ENCODE measurements around the gene ABCC1. TPM values are rescaled to one million over a fixed set of nuclear protein-coding genes. Genes with fewer than 3 reads are reported as not detected.
"Not testable (repeated sequence)": the region's sequence is repeated elsewhere in the genome, so short reads cannot be mapped to it uniquely, and the experiment has no call there.

The ABCC1 gene
- total RNA-seq, 1 experiment from 2014 or later, result 16.1 TPM

DNA sequence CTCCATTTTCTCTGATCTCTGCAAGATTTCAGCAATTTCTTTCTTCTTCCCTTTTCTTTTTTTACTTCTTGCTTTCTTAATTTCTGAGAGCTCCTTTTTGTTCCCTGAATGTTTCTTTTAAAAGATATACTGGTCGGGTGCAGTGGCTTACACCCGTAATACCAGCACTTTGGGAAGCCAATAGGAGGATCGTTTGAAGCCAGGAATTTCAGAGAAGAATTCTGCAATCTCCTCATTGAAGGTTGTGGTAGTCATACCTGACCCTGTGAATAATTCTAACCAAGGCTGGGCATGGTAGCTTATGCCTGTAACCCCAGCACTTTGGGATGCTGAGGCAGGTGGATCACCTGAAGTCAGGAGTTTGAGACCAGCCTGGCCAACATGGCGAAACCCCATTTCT is 15.6 kb upstream of the ABCC1 start:
- Histone ChIP-seq H3K9me3 (ENCODE audit: low read length) (0 out of 2 replicates have a peak, but pooled peaks cover 4% of the 10 kb centered on the region), H2AFZ (ENCODE audit: low read length) (no peak overlapping the region), H3K4me2 (ENCODE audit: low read length) (no peak overlapping the region), H3K4me3 (ENCODE audit: low read length) (no peak overlapping the region), H3K4me1 (ENCODE audit: insufficient read depth, low read length) (no peaks in the 10 kb centered on the region), H3K79me2 (ENCODE audit: low read length) (no peaks in the 10 kb centered on the region), H3K27ac (ENCODE audit: low read length) (no peak overlapping the region), H4K20me1 (ENCODE audit: low read length) (no peaks in the 10 kb centered on the region), H3F3A (ENCODE audit: low read length, unreplicated experiment) (no peaks in the 10 kb centered on the region), H3K9ac (ENCODE audit: low read length) (no peak overlapping the region), H3K9me2 (replicated peaks; ENCODE audit: low read length) (no peaks in the 10 kb centered on the region), H3K27me3 (ENCODE audit: low read length) (no peaks in the 10 kb centered on the region), H3K36me3 (ENCODE audit: low read depth, low read length) (no peaks in the 10 kb centered on the region)
- intact Hi-C loops (cut with micrococcal nuclease), result no loop called here
- DNase-seq (no peak), ATAC-seq (no peak)
- ChIA-PET POLR2A (ENCODE audit: unreplicated experiment) (no interaction called here), CTCF (no interaction called here)
- TF ChIP-seq, protein P1, sequence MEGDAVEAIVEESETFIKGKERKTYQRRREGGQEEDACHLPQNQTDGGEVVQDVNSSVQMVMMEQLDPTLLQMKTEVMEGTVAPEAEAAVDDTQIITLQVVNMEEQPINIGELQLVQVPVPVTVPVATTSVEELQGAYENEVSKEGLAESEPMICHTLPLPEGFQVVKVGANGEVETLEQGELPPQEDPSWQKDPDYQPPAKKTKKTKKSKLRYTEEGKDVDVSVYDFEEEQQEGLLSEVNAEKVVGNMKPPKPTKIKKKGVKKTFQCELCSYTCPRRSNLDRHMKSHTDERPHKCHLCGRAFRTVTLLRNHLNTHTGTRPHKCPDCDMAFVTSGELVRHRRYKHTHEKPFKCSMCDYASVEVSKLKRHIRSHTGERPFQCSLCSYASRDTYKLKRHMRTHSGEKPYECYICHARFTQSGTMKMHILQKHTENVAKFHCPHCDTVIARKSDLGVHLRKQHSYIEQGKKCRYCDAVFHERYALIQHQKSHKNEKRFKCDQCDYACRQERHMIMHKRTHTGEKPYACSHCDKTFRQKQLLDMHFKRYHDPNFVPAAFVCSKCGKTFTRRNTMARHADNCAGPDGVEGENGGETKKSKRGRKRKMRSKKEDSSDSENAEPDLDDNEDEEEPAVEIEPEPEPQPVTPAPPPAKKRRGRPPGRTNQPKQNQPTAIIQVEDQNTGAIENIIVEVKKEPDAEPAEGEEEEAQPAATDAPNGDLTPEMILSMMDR (conservative IDR thresholded peaks at IDR 0.05; ENCODE audit: low read depth, low read length), result no peak
- no peak for TF ChIP-seq EZH2 (IDR thresholded peaks at IDR 0.05; ENCODE audit: low read length, unreplicated experiment)
- TF ChIP-seq EZH2phosphoT487 (IDR thresholded peaks at IDR 0.05; ENCODE audit: borderline replicate concordance, low read length), result no peak
- no TSS peak for BruUV-seq (replicated peaks)

DNA sequence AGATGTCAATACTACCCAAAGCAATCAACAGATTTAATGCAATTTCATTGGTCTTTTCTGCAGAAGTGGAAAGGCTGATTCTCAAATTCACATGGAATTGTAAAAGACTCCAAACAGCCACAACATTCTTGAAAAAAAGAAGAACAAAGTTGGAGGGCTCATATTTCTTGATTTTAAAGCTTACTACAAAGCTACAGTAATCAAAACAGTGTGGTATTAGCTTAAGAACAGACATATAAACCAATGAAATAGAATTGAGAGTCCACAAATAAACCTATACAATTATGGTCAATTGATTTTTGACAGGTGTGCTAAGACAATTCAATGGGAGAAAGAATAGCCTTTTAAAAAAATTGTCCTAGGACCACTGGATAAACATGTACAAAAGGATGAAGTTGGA is 14.4 kb upstream of the ABCC1 start:
- Histone ChIP-seq H4K20me1 (ENCODE audit: low read length) (no peaks in the 10 kb centered on the region), H3K9ac (ENCODE audit: low read length) (no peak overlapping the region), H3K27ac (ENCODE audit: low read length) (no peak overlapping the region), H3K36me3 (ENCODE audit: low read depth, low read length) (no peaks in the 10 kb centered on the region), H3K9me3 (ENCODE audit: low read length) (0 out of 2 replicates have a peak, but pooled peaks cover 4% of the 10 kb centered on the region), H3K4me1 (ENCODE audit: insufficient read depth, low read length) (no peaks in the 10 kb centered on the region), H3K27me3 (ENCODE audit: low read length) (no peaks in the 10 kb centered on the region), H3K79me2 (ENCODE audit: low read length) (no peaks in the 10 kb centered on the region), H3K4me2 (ENCODE audit: low read length) (no peak overlapping the region), H3F3A (ENCODE audit: low read length, unreplicated experiment) (no peaks in the 10 kb centered on the region), H2AFZ (ENCODE audit: low read length) (no peak overlapping the region), H3K9me2 (replicated peaks; ENCODE audit: low read length) (no peaks in the 10 kb centered on the region), H3K4me3 (ENCODE audit: low read length) (no peak overlapping the region)
- ATAC-seq (no peak), DNase-seq (no peak)
- POLR2A ChIA-PET (ENCODE audit: unreplicated experiment), result no interaction called here
- BruUV-seq (replicated peaks), result no TSS peak
- TF ChIP-seq, protein P1 (conservative IDR thresholded peaks at IDR 0.05; ENCODE audit: low read depth, low read length), result no peak
- TF ChIP-seq EZH2 (IDR thresholded peaks at IDR 0.05; ENCODE audit: low read length, unreplicated experiment), result no peak
- no peak for TF ChIP-seq EZH2phosphoT487 (IDR thresholded peaks at IDR 0.05; ENCODE audit: borderline replicate concordance, low read length)
- intact Hi-C loops (cut with micrococcal nuclease), result no loop called here
- CTCF ChIA-PET, result no interaction called here

DNA sequence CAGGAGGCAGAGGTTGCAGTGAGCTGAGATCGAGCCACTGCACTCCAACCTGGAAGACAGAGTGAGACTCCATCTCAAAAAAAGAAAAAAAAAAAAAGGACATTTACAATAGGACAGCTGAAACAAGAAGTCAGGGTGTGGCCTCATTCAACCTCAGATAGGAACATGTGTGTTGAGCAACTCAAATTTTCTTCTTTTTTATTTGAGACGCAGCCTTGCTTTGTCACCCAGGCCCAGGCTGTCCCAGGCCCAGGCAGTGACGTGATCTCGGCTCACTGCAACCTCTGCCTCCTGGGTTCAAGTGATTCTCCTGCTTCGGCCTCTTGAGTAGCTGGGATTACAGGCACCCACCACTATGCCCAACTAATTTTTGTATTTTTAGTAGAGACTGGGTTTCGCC is 12.6 kb upstream of the ABCC1 start:
- H2AFZ ChIP-seq (ENCODE audit: low read length); H3K4me3 ChIP-seq (ENCODE audit: low read length); BruUV-seq (replicated peaks); H4K20me1 ChIP-seq (ENCODE audit: low read length); H3K36me3 ChIP-seq (ENCODE audit: low read depth, low read length); H3K4me2 ChIP-seq (ENCODE audit: low read length); H3K79me2 ChIP-seq (ENCODE audit: low read length); CTCF ChIA-PET; intact Hi-C loops (cut with micrococcal nuclease); DNase-seq; H3K9me3 ChIP-seq (ENCODE audit: low read length); ATAC-seq; H3K27me3 ChIP-seq (ENCODE audit: low read length); H3K4me1 ChIP-seq (ENCODE audit: insufficient read depth, low read length); H3K9me2 ChIP-seq (replicated peaks; ENCODE audit: low read length); H3F3A ChIP-seq (ENCODE audit: low read length, unreplicated experiment); H3K9ac ChIP-seq (ENCODE audit: low read length); POLR2A ChIA-PET (ENCODE audit: unreplicated experiment); H3K27ac ChIP-seq (ENCODE audit: low read length): not testable (repeated sequence)

Measured in PC-3 (cell line).